Bronchial epithelial cell (primary cell): ENCODE measurements around the gene AHDC1. TPM values are rescaled to one million over a fixed set of nuclear protein-coding genes. Genes with fewer than 3 reads are reported as not detected.

Experiments used
- DNase-seq: peaks from one replicate; pipeline ENCODE4 v3.0.0-alpha.2; 2010; ENCODE audit warnings: low read depth
- FAIRE-seq: peaks from 2 replicates; lab custom pipeline; 2011; peaks lifted over from hg19 to GRCh38; lab: Jason Lieb, UNC
- H3K27me3 ChIP-seq: 2 replicates; pipeline ENCODE4 v1.5.1; 2011; ENCODE audit warnings: low read length; ENCODE audit not compliant: control insufficient read depth, insufficient read depth
- H3K36me3 ChIP-seq: 2 replicates; pipeline ENCODE4 v1.5.1; 2011; ENCODE audit warnings: low read length; ENCODE audit not compliant: control insufficient read depth, insufficient read depth
- H3K4me3 ChIP-seq: 2 replicates; pipeline ENCODE4 v1.5.1; 2011; ENCODE audit warnings: mild to moderate bottlenecking, low read depth, low read length, control low read depth
- total RNA-seq: library from RNA; depleted of rRNA; stranded (reverse); fragments of >200 nt; gene quantifications from 2 replicates; pipeline ENCODE4 v1.2.1, GENCODE V29; 2014
- TF ChIP-seq, protein P1 (sequence below): IDR thresholded peaks from 2 replicates; pipeline ENCODE4 v1.5.1; 2011; ENCODE audit warnings: mild to moderate bottlenecking, moderate library complexity, low read length, control low read depth, inconsistent platforms; ENCODE audit not compliant: insufficient read depth, severe bottlenecking

Gene AHDC1
- total RNA-seq, 1 donor from 2014 or later: 5.0 TPM

DNA sequence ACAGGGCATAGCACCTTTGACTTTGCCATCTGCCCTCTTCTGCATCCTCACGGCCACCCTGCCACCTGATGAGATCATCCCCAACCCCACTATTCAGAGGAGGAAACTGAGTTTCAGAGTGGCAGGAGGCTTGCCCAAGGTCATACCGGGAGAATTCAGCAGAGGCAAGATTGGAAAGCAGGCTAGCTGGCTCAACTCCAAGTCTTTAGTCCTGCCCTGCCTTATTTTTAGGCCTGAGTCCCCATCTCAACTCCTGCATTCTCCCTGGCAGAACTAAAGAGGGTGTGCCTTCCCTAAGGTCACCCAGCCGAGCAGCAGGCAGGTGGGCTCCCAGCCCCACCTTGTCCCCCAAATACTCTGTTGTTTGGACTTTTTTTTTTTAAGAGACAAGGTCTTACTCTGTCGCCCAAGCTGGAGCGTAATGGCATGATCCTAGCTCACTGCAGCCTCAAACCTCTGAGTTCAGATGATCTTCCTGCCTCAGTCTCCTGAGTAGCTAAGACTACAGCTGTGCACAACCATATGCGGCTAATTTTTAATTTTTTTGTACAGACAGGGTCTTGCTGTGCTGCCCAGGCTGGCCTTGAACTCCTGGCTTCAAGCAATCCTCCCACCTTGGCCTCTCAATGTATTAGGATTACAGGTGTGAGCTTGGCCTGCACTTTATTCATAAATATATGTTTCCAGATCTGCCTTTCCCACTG lies 44.8 kb upstream of the AHDC1 start:
- no peak overlapping the region for H3K4me3 ChIP-seq
- H3K36me3 ChIP-seq: no peaks in the 10 kb centered on the region
- no peaks in the 10 kb centered on the region for H3K27me3 ChIP-seq
- FAIRE-seq (no peak), DNase-seq (no peak)
- TF ChIP-seq, protein P1, sequence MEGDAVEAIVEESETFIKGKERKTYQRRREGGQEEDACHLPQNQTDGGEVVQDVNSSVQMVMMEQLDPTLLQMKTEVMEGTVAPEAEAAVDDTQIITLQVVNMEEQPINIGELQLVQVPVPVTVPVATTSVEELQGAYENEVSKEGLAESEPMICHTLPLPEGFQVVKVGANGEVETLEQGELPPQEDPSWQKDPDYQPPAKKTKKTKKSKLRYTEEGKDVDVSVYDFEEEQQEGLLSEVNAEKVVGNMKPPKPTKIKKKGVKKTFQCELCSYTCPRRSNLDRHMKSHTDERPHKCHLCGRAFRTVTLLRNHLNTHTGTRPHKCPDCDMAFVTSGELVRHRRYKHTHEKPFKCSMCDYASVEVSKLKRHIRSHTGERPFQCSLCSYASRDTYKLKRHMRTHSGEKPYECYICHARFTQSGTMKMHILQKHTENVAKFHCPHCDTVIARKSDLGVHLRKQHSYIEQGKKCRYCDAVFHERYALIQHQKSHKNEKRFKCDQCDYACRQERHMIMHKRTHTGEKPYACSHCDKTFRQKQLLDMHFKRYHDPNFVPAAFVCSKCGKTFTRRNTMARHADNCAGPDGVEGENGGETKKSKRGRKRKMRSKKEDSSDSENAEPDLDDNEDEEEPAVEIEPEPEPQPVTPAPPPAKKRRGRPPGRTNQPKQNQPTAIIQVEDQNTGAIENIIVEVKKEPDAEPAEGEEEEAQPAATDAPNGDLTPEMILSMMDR: no peak

DNA sequence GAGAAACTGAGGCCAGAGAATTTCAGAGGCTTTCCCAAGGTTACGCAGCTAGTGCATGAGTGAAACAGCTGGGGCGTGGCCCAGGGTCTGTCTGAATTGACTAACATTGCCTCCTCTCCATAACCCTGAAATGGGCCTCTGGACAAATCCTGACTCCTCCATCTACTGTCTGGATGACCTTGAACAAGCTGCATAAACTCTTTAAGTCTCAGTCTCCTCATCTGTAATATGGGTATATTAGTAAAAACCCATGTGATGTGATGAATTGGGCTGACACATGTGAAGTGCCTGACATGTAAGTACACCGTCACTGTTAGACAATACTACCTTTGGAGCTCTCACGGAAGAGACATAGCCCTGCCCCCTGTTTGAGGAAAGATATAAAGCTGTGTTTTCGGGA lies 43.4 kb upstream of the AHDC1 start:
- FAIRE-seq (no peak), DNase-seq (no peak)
- no peak overlapping the region for H3K4me3 ChIP-seq
- H3K27me3 ChIP-seq: no peaks in the 10 kb centered on the region
- TF ChIP-seq, protein P1: no peak
- H3K36me3 ChIP-seq: no peaks in the 10 kb centered on the region

DNA sequence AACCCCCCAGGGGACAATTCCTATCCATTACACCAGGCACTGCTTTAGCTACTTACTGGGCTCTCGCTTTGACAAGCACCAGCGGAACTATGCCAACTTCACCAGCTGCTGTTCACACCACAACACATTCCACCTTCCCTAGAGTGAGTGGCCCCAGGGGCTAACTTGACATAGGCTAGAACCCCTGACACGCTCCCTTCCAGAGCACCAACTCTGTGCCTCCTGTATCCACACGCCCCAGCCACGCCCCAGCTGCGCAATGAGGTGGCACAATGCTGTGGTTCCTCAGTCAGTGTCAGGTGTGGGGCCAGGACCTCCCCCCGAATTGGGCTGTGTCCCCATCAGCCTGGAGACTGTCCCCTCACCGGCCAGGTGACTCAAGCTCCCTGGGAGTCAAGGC lies 42.7 kb upstream of the AHDC1 start:
- no peaks in the 10 kb centered on the region for H3K36me3 ChIP-seq
- no peak for DNase-seq
- no peaks in the 10 kb centered on the region for H3K27me3 ChIP-seq
- H3K4me3 ChIP-seq: no peak overlapping the region
- no peak for FAIRE-seq
- TF ChIP-seq, protein P1: no peak

DNA sequence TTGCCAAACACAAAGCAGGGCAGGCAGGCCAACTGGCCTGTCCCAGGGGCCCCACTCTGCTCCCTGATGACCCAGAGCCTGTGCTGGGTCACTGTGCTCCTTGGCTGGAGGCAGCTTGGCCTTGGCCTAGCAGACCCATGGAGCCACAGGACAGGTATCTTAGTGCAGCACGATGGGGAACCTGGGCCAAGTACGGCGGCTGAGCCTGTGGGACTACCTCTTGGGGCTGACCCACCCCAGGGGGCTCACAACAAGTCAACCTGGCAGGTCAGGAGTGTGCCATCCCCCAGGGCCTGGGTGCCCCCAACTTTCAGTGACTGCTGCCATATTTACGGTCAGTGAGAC lies 41.1 kb upstream of the AHDC1 start:
- TF ChIP-seq, protein P1: no peak
- Histone ChIP-seq H3K4me3 (no peak overlapping the region), H3K27me3 (no peaks in the 10 kb centered on the region), H3K36me3 (no peaks in the 10 kb centered on the region)
- no peak for DNase-seq
- FAIRE-seq: no peak

DNA sequence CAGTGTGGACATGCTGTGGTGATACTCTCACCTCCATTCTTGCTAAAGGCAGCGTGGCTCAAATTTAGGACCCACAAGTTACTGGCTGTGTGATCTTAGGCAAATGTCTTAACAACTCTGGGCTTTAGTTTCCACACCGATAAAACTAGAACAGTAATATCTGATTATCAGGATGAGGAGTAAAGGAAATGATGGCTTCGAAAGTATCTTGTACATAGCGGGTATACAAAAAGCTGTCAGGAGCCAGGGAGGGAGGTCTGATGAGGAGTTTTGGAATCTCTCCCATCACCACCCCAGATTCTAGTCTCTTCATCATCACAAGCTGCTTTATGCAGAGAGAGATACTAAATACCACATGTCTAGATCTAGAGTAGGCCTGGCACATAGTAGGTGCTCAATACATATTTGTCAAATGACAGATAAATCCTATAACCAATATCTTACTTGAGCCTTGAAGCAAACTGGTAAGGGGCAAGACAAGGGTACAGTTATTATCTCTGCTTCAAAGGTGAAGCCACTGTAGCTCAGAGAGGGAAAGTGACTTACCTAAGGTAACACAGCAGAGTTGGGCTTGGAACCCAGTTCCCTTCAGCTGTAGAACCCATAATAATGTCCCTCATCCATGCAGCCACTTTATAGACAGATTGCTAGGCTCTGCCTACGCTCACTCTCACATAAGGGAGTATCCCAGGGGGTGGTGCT lies 40.6 kb upstream of the AHDC1 start:
- Histone ChIP-seq H3K36me3 (no peaks in the 10 kb centered on the region), H3K4me3 (no peak overlapping the region), H3K27me3 (no peaks in the 10 kb centered on the region)
- FAIRE-seq (no peak), DNase-seq (no peak)
- TF ChIP-seq, protein P1: no peak
